ENCODE measurements around the gene S100A8.

- TF ChIP-seq CTCF (IDR thresholded peaks at IDR 0.05): no peak
- TF ChIP-seq POLR2A (IDR thresholded peaks at IDR 0.05): no peak
These were observed 37.9 kb upstream of the S100A8 start for GRCh38 chr1:153428791-153429190.
